T-helper 1 cell treated with Interleukin-12 subunit alpha and Interleukin-12 subunit beta and Interleukin-4 antibody, amounts not matched to agents 30 μg/mL and 1 μg/mL, for 36 hours (primary cell): Measurements from ENCODE around the gene IFT43.

Experiments used
- H3K27ac Mint-ChIP-seq: one replicate; pipeline ENCODE4 v1.8.0; 2021; ENCODE audit warnings: mild to moderate bottlenecking, mixed read lengths
- H3K27me3 Mint-ChIP-seq: one replicate; pipeline ENCODE4 v1.8.0; 2021; ENCODE audit warnings: low read depth, mixed read lengths
- H3K36me3 Mint-ChIP-seq: one replicate; pipeline ENCODE4 v1.8.0; 2021; ENCODE audit warnings: low read depth, mixed read lengths
- H3K4me1 Mint-ChIP-seq: one replicate; pipeline ENCODE4 v1.8.0; 2021; ENCODE audit warnings: low read depth, mixed read lengths
- H3K4me3 Mint-ChIP-seq: one replicate; pipeline ENCODE4 v1.8.0; 2021; ENCODE audit warnings: mild to moderate bottlenecking, moderate library complexity, mixed read lengths
- H3K9me3 Mint-ChIP-seq: one replicate; pipeline ENCODE4 v1.8.0; 2021; ENCODE audit warnings: mixed read lengths

Gene IFT43

GRCh38 chr14:76088771-76089571, 103.4 kb downstream of the IFT43 start:
- H3K27me3 Mint-ChIP-seq, result no peaks in the 10 kb centered on the region
- H3K9me3 Mint-ChIP-seq, result no peaks in the 10 kb centered on the region
- H3K4me3 Mint-ChIP-seq, result no peak overlapping the region
- no peaks in the 10 kb centered on the region for H3K36me3 Mint-ChIP-seq
- H3K27ac Mint-ChIP-seq, result no peak overlapping the region
- no peaks in the 10 kb centered on the region for H3K4me1 Mint-ChIP-seq

GRCh38 chr14:76089575-76089974, 104.0 kb downstream of the IFT43 start:
- no peak overlapping the region for H3K4me3 Mint-ChIP-seq
- no peaks in the 10 kb centered on the region for H3K4me1 Mint-ChIP-seq
- no peaks in the 10 kb centered on the region for H3K36me3 Mint-ChIP-seq
- H3K27me3 Mint-ChIP-seq, result no peaks in the 10 kb centered on the region
- no peak overlapping the region for H3K27ac Mint-ChIP-seq
- no peaks in the 10 kb centered on the region for H3K9me3 Mint-ChIP-seq

GRCh38 chr14:76090616-76091391, 105.2 kb downstream of the IFT43 start:
- Mint-ChIP-seq H3K27me3 (no peaks in the 10 kb centered on the region), H3K27ac (no peak overlapping the region), H3K4me1 (no peaks in the 10 kb centered on the region), H3K4me3 (no peak overlapping the region), H3K9me3 (no peaks in the 10 kb centered on the region), H3K36me3 (no peaks in the 10 kb centered on the region)

- Mint-ChIP-seq H3K27me3 (no peaks in the 10 kb centered on the region), H3K4me3 (no peak overlapping the region), H3K27ac (no peak overlapping the region), H3K36me3 (no peaks in the 10 kb centered on the region), H3K9me3 (no peaks in the 10 kb centered on the region), H3K4me1 (no peaks in the 10 kb centered on the region)
Measured at GRCh38 chr14:76093077-76093476, 107.5 kb downstream of the IFT43 start.

DNA sequence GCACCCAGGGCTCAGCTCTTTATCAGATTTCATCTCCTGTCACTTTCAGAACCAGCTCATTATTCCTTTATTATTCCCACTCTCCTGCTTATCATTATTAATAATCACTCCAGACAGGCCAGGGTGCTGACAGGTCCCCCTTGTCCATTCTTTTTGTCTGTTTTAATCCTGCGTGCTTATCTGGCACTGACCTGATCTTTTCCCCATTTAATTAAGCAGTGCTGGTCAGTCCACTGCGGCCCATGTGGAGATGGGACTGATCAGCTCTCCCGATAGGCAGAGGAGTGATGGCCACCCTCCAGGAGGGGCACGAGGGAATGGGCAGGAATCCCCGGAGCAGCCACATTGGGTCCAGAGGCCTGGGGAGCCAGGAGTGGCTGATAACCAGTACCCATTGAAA, 110.7 kb downstream of the IFT43 start:
- no peaks in the 10 kb centered on the region for H3K9me3 Mint-ChIP-seq
- H3K27me3 Mint-ChIP-seq, result no peaks in the 10 kb centered on the region
- H3K27ac Mint-ChIP-seq, result no peak overlapping the region
- no peaks in the 10 kb centered on the region for H3K4me1 Mint-ChIP-seq
- H3K4me3 Mint-ChIP-seq, result no peak overlapping the region
- no peaks in the 10 kb centered on the region for H3K36me3 Mint-ChIP-seq

- H3K27me3 Mint-ChIP-seq, result no peaks in the 10 kb centered on the region
- no peaks in the 10 kb centered on the region for H3K9me3 Mint-ChIP-seq
- H3K36me3 Mint-ChIP-seq, result no peaks in the 10 kb centered on the region
- H3K4me3 Mint-ChIP-seq, result no peak overlapping the region
- no peak overlapping the region for H3K27ac Mint-ChIP-seq
- no peaks in the 10 kb centered on the region for H3K4me1 Mint-ChIP-seq
Measured at GRCh38 chr14:76097547-76097946, 112.0 kb downstream of the IFT43 start.

- Mint-ChIP-seq H3K36me3 (no peaks in the 10 kb centered on the region), H3K4me3 (no peak overlapping the region), H3K27me3 (no peaks in the 10 kb centered on the region), H3K4me1 (no peaks in the 10 kb centered on the region), H3K9me3 (no peaks in the 10 kb centered on the region), H3K27ac (no peak overlapping the region)
Measured at GRCh38 chr14:76098047-76098446, 112.5 kb downstream of the IFT43 start.

DNA sequence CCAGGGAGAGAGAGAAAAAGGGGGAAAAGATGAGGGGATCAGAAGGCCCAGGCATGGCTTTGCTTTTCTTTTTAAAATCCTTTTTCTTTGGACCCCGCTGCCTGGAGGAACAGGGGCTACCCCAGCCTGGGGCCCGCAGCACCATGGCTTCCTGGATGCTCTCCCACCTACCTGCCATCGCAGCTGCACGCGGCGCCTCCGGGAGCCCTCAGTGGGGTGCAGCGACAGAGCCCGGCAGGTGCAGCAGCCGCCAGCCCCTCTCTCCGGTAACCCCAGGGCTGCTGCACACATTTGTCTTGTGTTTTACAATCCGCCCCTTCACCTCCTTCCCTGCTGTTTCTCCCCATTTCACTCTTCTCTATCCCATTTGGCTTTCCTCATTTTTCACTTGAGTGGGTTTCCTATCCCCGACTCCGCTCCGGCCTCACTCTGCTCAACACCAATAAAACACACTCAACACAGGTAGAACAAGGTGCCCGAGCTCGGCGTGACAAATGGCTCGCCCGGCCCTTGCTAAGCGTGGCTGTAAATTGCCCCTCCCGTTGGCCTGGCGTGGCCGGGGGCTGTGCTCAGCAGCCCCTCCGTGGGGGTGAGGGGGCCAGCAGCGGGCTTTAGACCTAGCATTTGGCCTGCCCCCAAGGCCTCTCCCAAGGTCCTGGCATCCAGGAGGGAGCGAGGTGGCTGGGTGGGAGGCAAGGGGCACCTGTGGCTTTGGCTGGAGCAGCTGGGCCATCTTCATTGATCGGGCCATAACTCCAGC, 113.5 kb downstream of the IFT43 start:
- Mint-ChIP-seq H3K27me3 (no peaks in the 10 kb centered on the region), H3K4me3 (no peak overlapping the region), H3K27ac (no peak overlapping the region), H3K4me1 (no peaks in the 10 kb centered on the region), H3K9me3 (no peaks in the 10 kb centered on the region), H3K36me3 (no peaks in the 10 kb centered on the region)

GRCh38 chr14:76100236-76100635, 114.7 kb downstream of the IFT43 start:
- no peaks in the 10 kb centered on the region for H3K36me3 Mint-ChIP-seq

GRCh38 chr14:76101391-76102379, 116.1 kb downstream of the IFT43 start:
- Mint-ChIP-seq H3K36me3 (no peaks in the 10 kb centered on the region), H3K9me3 (no peaks in the 10 kb centered on the region), H3K4me1 (no peaks in the 10 kb centered on the region), H3K27me3 (no peaks in the 10 kb centered on the region), H3K27ac (no peak overlapping the region), H3K4me3 (no peak overlapping the region)

More at GRCh38 chr14:76100236-76100635, 114.7 kb downstream of the IFT43 start:
- no peaks in the 10 kb centered on the region for H3K4me1 Mint-ChIP-seq
- no peak overlapping the region for H3K4me3 Mint-ChIP-seq
- H3K27me3 Mint-ChIP-seq, result no peaks in the 10 kb centered on the region
- H3K27ac Mint-ChIP-seq, result no peak overlapping the region
- H3K9me3 Mint-ChIP-seq, result no peaks in the 10 kb centered on the region

DNA sequence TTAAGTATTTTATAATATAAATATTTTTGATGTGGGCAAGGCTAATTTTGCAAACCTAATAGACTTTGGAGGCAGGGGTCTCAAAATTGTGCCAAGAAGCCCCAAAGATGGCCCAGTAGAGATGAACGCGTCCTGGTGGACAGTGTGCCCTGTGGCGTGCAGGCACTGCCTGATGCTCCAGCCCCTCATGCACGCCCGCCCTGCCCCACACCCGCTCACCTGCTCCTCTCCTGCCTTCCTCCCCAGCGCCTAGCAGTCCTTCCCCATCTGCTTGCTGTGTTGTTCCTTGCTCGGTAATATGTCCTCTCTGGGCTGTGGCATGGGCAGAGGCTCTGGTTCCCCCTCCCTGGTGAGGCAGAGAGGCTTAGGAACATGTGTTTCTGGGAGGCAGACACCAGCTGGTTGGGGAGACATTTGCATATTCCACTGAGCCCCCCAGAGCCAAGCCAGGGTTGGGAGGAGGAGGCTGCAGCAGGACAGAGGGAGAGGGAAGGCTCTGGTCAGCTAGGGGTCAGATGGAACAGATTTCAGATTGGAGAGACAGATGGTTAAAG, 119.3 kb downstream of the IFT43 start:
- Mint-ChIP-seq H3K27ac (no peak overlapping the region), H3K4me1 (no peaks in the 10 kb centered on the region), H3K27me3 (peaks cover 7% of the 10 kb centered on the region), H3K9me3 (no peaks in the 10 kb centered on the region), H3K36me3 (no peaks in the 10 kb centered on the region), H3K4me3 (no peak overlapping the region)

- Mint-ChIP-seq H3K4me3 (no peak overlapping the region), H3K27me3 (peaks cover 7% of the 10 kb centered on the region), H3K4me1 (no peaks in the 10 kb centered on the region), H3K9me3 (no peaks in the 10 kb centered on the region), H3K36me3 (no peaks in the 10 kb centered on the region), H3K27ac (no peak overlapping the region)
Measured at GRCh38 chr14:76106188-76106587, 120.6 kb downstream of the IFT43 start.

GRCh38 chr14:76109087-76109880, 123.7 kb downstream of the IFT43 start:
- Mint-ChIP-seq H3K9me3 (no peaks in the 10 kb centered on the region), H3K36me3 (no peaks in the 10 kb centered on the region), H3K27ac (no peak overlapping the region), H3K27me3 (peaks cover 11% of the 10 kb centered on the region), H3K4me3 (no peak overlapping the region), H3K4me1 (no peaks in the 10 kb centered on the region)
